ENCODE results near the gene TTC14.

The TTC14 gene

DNA sequence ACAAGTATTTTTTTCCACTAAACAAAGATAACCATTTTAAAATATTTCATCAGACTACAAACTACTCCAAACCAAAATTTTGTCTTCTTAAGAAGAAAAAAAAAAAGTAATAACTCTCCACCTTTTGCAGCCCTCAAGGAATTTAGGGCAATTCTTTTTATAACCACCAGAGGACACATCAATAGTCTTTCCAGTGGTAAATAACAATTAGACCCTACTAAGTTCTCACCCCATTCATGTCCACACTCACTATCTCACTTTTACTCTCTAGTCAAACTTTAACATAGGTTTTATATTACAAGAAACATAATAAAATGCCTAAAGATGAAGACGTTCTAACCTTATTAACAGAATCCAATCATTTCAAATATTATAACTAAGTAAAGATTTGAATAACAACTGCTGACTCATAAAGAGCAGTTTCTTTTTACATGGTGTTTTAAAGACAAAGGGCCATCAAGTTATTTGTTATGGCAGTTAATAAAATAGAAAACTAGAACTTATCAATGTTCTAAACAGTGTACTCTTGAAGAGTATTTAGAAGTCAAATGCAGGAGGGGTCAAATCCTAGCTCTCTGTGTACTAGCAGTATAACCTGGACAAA, 44.3 kb downstream of the TTC14 start:
- FAIRE-seq (no peak), DNase-seq (ENCODE audit: insufficient read length) (no peak)
- no peak for TF ChIP-seq TAF1 (IDR thresholded peaks at IDR 0.05; ENCODE audit: borderline replicate concordance, low read depth, low read length)
- no peak for TF ChIP-seq POLR2AphosphoS5 (IDR thresholded peaks at IDR 0.05; ENCODE audit: low read depth, low read length)
- no peak for TF ChIP-seq POLR2A (IDR thresholded peaks at IDR 0.05; ENCODE audit: low read depth, low read length)

DNA sequence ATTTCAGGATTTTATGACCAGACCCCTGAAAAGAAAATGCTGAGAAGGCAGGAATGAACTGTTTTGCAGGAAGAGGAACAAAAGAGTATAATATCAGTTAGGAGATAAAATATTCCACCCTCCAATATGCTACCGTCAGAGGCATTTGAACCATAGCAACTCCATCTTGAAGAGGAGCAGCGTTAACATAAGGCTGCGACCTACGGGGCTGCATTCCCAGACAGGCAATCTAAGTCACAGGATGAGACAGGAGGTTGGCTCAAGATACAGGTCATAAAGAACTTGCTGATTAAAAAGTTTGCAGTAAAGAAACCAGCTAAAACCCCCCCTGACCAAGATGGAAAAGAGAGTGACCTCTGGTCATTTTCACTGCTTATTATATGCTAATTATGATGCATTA, 54.4 kb downstream of the TTC14 start:
- TF ChIP-seq TAF1 (IDR thresholded peaks at IDR 0.05; ENCODE audit: borderline replicate concordance, low read depth, low read length), result no peak
- TF ChIP-seq POLR2A (IDR thresholded peaks at IDR 0.05; ENCODE audit: low read depth, low read length), result no peak
- no peak for TF ChIP-seq POLR2AphosphoS5 (IDR thresholded peaks at IDR 0.05; ENCODE audit: low read depth, low read length)
- DNase-seq (ENCODE audit: insufficient read length) (no peak), FAIRE-seq (no peak)

DNA sequence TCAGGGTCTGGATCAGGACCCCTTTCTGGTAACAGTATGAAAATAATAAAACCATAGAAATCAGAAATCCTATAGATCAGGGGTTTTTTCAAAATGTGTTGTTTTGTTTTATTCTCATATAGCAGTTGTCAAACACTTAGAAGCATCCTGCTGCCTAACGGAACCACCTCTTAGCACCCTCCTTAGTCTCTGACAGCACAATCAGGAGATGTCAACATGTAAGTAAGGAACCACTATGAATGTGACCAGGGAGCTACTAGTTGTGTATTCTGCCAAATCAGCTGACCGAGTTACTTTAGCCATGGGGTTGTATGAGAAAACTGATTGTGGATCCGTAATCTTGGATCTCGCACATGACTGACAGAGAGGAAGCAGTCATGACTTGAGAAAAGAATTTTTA, 55.1 kb downstream of the TTC14 start:
- TF ChIP-seq POLR2A (IDR thresholded peaks at IDR 0.05; ENCODE audit: low read depth, low read length) (no peak), TAF1 (IDR thresholded peaks at IDR 0.05; ENCODE audit: borderline replicate concordance, low read depth, low read length) (no peak), POLR2AphosphoS5 (IDR thresholded peaks at IDR 0.05; ENCODE audit: low read depth, low read length) (no peak)
- FAIRE-seq (no peak), DNase-seq (ENCODE audit: insufficient read length) (no peak)

Data from GM12892 (cell line).